Measurements from ENCODE around the gene LYSMD2.
A peak's percentile ranks its signal among the peaks of the same experiment; 100 is the strongest.
"Not testable (repeated sequence)": the region's sequence is repeated elsewhere in the genome, so short reads cannot be mapped to it uniquely, and the experiment has no call there.

LYSMD2 gene, protein sequence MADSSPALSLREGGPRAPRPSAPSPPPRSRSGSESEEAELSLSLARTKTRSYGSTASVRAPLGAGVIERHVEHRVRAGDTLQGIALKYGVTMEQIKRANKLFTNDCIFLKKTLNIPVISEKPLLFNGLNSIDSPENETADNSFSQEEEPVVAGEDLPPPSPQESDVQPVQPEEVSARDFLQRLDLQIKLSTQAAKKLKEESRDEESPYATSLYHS

DNA sequence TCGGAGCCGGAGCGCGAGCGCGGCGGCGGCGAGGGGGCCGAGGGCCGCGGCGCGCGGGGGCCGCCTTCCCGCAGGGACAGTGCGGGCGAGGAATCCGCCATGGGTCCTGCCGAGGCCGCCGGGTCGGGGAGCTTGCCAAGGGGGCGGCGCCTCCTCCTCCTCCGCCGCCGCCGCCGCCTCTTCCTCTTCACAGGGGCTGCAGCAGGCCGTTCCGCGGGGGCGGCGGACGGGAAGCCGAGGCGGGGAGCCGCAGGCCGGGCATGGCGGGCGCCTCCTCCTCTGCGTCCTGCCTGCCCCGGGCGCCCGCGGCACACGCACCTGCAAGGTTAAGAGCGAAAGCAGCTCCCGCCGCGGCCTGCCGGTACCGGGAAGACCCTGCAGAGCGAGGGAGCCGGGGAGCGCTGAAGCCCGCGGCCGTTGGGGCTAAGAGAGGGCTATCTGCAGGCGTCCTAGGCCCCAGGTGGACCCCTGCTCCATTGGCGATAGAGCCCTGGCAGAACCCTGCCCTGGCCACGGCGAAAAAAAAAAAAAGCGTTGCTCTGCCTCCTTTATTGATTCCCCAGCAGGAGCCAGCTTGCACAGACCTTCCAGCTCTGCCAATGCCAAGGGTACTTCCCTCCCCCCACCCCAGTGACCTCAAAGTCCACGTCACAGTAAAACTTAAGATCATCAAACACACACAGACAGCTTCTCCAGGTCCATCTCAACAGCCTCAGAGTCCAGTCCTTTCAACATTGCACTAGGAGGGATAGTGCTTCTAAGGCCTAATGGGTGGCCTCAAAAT lies at the start of gene LYSMD2:
Gene LYSMD2, minus strand, starts transcription at position 134 of the 784 bp plus-strand sequence. Its CDS starts 33 bp downstream, at position 101.
- Histone ChIP-seq H3K4me3 (ENCODE audit: low read length) (peak within 1 kb of the TSS; percentile 76), H3K9me3 (ENCODE audit: control insufficient read depth, insufficient read depth, low read length) (no peaks in the 10 kb centered on the region), H3K27me3 (ENCODE audit: control insufficient read depth, low read length) (peaks cover 10% of the 10 kb centered on the region), H3K4me1 (ENCODE audit: control insufficient read depth, low read length) (peaks cover 22% of the 10 kb centered on the region), H4K20me1 (ENCODE audit: control insufficient read depth, insufficient read depth, low read depth, low read length) (no peaks in the 10 kb centered on the region), H3K9me2 (replicated peaks; ENCODE audit: control insufficient read depth, low read length) (no peaks in the 10 kb centered on the region), H3F3A (ENCODE audit: control insufficient read depth, insufficient read depth) (0 out of 2 replicates have a peak, but pooled peaks cover 3% of the 10 kb centered on the region), H3K4me2 (ENCODE audit: low read length) (peak within 1 kb of the TSS; percentile 80), H3K79me2 (ENCODE audit: control insufficient read depth, low read length) (no peaks in the 10 kb centered on the region), H3K27ac (ENCODE audit: low read depth, low read length) (no peak within 1 kb of the TSS), H3K36me3 (ENCODE audit: control insufficient read depth, low read length) (no peaks in the 10 kb centered on the region)
- TF ChIP-seq CTCF (IDR thresholded peaks at IDR 0.05; ENCODE audit: low read depth, low read length, poor library complexity, severe bottlenecking) (no peak), EZH2phosphoT487 (IDR thresholded peaks at IDR 0.05; ENCODE audit: borderline replicate concordance, low read length) (no peak)

DNA sequence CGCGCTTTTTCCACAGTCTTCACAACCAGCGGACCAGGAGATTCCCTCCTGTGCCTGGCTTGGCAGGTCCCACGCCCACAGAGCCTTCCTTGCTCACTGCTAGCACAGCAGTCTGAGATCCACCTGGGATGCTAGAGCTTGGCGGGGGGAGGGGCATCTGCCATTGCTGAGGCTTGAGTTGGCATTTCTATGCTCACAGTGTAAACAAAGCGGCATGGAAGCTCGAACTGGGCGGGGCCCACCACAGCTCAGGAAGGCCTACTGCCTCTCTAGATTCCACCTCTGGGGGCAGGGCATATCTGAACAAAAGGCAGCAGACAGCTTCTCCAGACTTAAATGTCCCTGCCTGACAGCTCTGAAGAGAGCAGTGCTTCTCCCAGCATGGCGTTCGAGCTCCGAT lies 49.7 kb upstream of the LYSMD2 start:
- H4K20me1 ChIP-seq (ENCODE audit: control insufficient read depth, insufficient read depth, low read depth, low read length); H3F3A ChIP-seq (ENCODE audit: control insufficient read depth, insufficient read depth); H3K27me3 ChIP-seq (ENCODE audit: control insufficient read depth, low read length); H3K27ac ChIP-seq (ENCODE audit: low read depth, low read length); H3K4me1 ChIP-seq (ENCODE audit: control insufficient read depth, low read length); H3K9me2 ChIP-seq (replicated peaks; ENCODE audit: control insufficient read depth, low read length); H3K9me3 ChIP-seq (ENCODE audit: control insufficient read depth, insufficient read depth, low read length); H3K4me3 ChIP-seq (ENCODE audit: low read length); H3K4me2 ChIP-seq (ENCODE audit: low read length); H3K79me2 ChIP-seq (ENCODE audit: control insufficient read depth, low read length); H3K36me3 ChIP-seq (ENCODE audit: control insufficient read depth, low read length): not testable (repeated sequence)

- Histone ChIP-seq H3K79me2 (ENCODE audit: control insufficient read depth, low read length) (no peaks in the 10 kb centered on the region), H4K20me1 (ENCODE audit: control insufficient read depth, insufficient read depth, low read depth, low read length) (no peaks in the 10 kb centered on the region), H3K9me3 (ENCODE audit: control insufficient read depth, insufficient read depth, low read length) (peaks cover 6% of the 10 kb centered on the region; the same call in 1 of the 2 replicates), H3K4me1 (ENCODE audit: control insufficient read depth, low read length) (no peaks in the 10 kb centered on the region), H3K9me2 (replicated peaks; ENCODE audit: control insufficient read depth, low read length) (no peaks in the 10 kb centered on the region), H3K36me3 (ENCODE audit: control insufficient read depth, low read length) (no peaks in the 10 kb centered on the region), H3K27me3 (ENCODE audit: control insufficient read depth, low read length) (no peaks in the 10 kb centered on the region), H3F3A (ENCODE audit: control insufficient read depth, insufficient read depth) (no peaks in the 10 kb centered on the region), H3K4me2 (ENCODE audit: low read length) (no peak overlapping the region), H3K4me3 (ENCODE audit: low read length) (no peak overlapping the region), H3K27ac (ENCODE audit: low read depth, low read length) (no peak overlapping the region)
- TF ChIP-seq CTCF (IDR thresholded peaks at IDR 0.05; ENCODE audit: low read depth, low read length, poor library complexity, severe bottlenecking) (no peak), EZH2phosphoT487 (IDR thresholded peaks at IDR 0.05; ENCODE audit: borderline replicate concordance, low read length) (no peak)
Measured at GRCh38 chr15:51783967-51784366, 46.5 kb upstream of the LYSMD2 start.

DNA sequence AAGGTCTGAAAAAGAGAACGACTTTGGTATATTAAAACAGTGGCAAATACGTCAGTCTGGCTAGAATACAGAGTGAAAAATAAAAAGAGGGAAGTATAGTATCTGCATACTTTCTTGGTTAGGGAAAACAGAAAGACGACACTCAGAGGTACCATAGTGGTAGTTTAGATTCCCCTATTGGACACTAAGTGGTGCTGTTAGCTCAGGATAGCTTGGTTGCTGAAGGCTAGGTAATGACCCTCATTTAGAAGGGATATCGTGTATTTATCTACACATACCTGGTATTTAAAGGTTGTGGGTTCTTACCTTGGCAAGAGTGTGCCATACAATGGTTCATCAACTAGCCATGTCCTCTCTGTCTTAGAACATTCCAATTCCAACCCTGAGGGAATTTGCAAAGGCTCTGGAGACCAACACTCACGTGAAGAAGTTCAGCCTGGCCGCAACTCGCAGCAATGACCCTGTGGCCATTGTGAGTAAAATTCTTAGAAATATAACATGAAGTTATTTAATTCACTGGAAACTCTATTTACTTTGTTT lies 45.0 kb upstream of the LYSMD2 start:
- no peaks in the 10 kb centered on the region for H3K79me2 ChIP-seq (ENCODE audit: control insufficient read depth, low read length)
- no peaks in the 10 kb centered on the region for H3F3A ChIP-seq (ENCODE audit: control insufficient read depth, insufficient read depth)
- no peak overlapping the region for H3K4me2 ChIP-seq (ENCODE audit: low read length)
- TF ChIP-seq EZH2phosphoT487 (IDR thresholded peaks at IDR 0.05; ENCODE audit: borderline replicate concordance, low read length) (no peak), CTCF (IDR thresholded peaks at IDR 0.05; ENCODE audit: low read depth, low read length, poor library complexity, severe bottlenecking) (peak; percentile 25)
- H3K27me3 ChIP-seq (ENCODE audit: control insufficient read depth, low read length): no peaks in the 10 kb centered on the region
- H3K4me3 ChIP-seq (ENCODE audit: low read length): no peak overlapping the region
- no peaks in the 10 kb centered on the region for H4K20me1 ChIP-seq (ENCODE audit: control insufficient read depth, insufficient read depth, low read depth, low read length)
- H3K9me3 ChIP-seq (ENCODE audit: control insufficient read depth, insufficient read depth, low read length): peaks cover 6% of the 10 kb centered on the region; the same call in 1 of the 2 replicates
- H3K36me3 ChIP-seq (ENCODE audit: control insufficient read depth, low read length): no peaks in the 10 kb centered on the region
- no peak overlapping the region for H3K27ac ChIP-seq (ENCODE audit: low read depth, low read length)
- no peaks in the 10 kb centered on the region for H3K9me2 ChIP-seq (replicated peaks; ENCODE audit: control insufficient read depth, low read length)
- H3K4me1 ChIP-seq (ENCODE audit: control insufficient read depth, low read length): no peaks in the 10 kb centered on the region

All from DOHH2 (cell line).